K562 (cell line): ENCODE results near the gene ADAMTS14. TPM values are rescaled to one million over a fixed set of nuclear protein-coding genes. Genes with fewer than 3 reads are reported as not detected.

Experiments
- NFE2L1 ChIP-seq: fragments of 450-650 bp; IDR thresholded peaks from 2 replicates; pipeline ENCODE4 v1.6.1; 2016; ENCODE audit warnings: missing genetic modification characterization, low read depth, mild to moderate bottlenecking, missing compliant biosample characterization, moderate library complexity, borderline replicate concordance
- SAFB ChIP-seq: fragments of 200-400 bp; formaldehyde crosslinking; IDR thresholded peaks from 2 replicates; pipeline ENCODE4 v1.6.1; 2017; ENCODE audit warnings: low read depth, low read length, borderline replicate concordance
- polyA plus RNA-seq, 8 experiments: library from polyadenylated mRNA; depleted of rRNA in 4 of 8; stranded (reverse) in 5 of 8; unstranded in 3 of 8; fragments of >200 nt; fragmentation: Nextera tagmentation in 2 of 8; fragmentation: Illumina TruSeq in 1 of 8; extraction: Ambion mirVana in 2 of 8; extraction: Trizol in 1 of 8; gene quantifications; 2 replicates each; pipeline versions ENCODE4 v1.2.1 to v1.2.3, GENCODE V29; 2011 to 2014; ENCODE audit warnings: inconsistent platforms in 1 of 8, missing spikeins in 1 of 8
- total RNA-seq, 7 experiments: library from RNA; depleted of rRNA in 6 of 7; stranded (reverse); fragments of >200 nt in 6 of 7; fragmentation: Illumina TruSeq in 2 of 7; extraction: Trizol in 2 of 7; gene quantifications; 2 replicates each; pipeline versions ENCODE4 v1.2.1 to v1.2.3, GENCODE V29; 2011 to 2021; ENCODE audit warnings: low replicate concordance in 1 of 7
- TF ChIP-seq, protein P1 (sequence below), 2 experiments: fragments of 450-650 bp; formaldehyde crosslinking in 1 of 2; IDR thresholded peaks; 2 replicates each; pipeline versions ENCODE4 v1.4.0 to v1.6.1; 2014 to 2020; ENCODE audit warnings: mild to moderate bottlenecking in 2 of 2, borderline replicate concordance in 1 of 2, low read depth in 1 of 2
- TF ChIP-seq, protein P2 (sequence below): fragments of 250-450 bp; sonication (Bioruptor Pico); IDR thresholded peaks from 2 replicates; pipeline ENCODE4 v1.4.0; 2020; ENCODE audit warnings: borderline replicate concordance
- TF ChIP-seq, protein P3 (sequence below): sonication (generic); formaldehyde crosslinking; IDR thresholded peaks from 2 replicates; pipeline ENCODE4 v1.8.1; 2022; ENCODE audit warnings: missing genetic modification reagents
- TF ChIP-seq, protein P4 (sequence below): fragments of 250-450 bp; sonication (Bioruptor Pico); IDR thresholded peaks from 2 replicates; pipeline ENCODE4 v1.5.0; 2021; ENCODE audit warnings: mild to moderate bottlenecking, borderline replicate concordance
- TF ChIP-seq, protein P5 (sequence below): IDR thresholded peaks from 3 replicates; pipeline ENCODE4 v1.6.1; 2011; ENCODE audit warnings: borderline replicate concordance, mild to moderate bottlenecking, moderate library complexity; ENCODE audit not compliant: insufficient read length; ENCODE audit errors: extremely low read depth

Gene ADAMTS14
- total and polyA plus RNA-seq, 9 of the 15 experiments (the other 6 are each of a cell fraction or from before 2014, with no cell fraction given), result 0.04 to 37.4 (median 15.9) TPM

DNA sequence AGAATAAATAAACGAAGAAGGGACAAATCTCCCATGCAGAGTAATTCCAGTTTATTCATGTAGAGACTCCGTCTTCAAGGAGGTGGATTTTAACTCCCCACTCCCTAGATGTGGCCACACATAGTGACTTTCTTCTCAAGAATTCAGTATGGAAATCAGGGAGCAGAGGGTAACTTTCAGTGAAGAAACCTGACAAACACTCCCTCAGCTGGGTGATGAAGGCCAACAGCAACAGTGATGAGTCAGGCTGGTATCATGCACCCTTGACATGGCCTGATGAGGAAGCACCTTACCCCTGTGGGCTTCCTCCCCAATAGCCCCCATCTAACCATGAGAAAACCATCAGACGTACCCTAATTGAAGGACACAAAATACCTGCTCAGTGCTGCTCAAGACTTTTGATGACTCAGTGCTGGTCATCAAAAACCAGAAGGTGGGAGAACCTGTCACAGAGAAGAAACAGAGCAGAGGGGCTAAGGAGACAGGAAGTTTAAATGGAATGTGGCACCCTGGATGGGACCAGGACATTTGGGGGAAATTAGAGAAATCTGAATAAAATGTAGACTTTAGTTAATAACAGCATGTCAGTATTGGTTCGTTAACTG lies 50.6 kb downstream of the ADAMTS14 start (continued):
- TF ChIP-seq, protein P1, sequence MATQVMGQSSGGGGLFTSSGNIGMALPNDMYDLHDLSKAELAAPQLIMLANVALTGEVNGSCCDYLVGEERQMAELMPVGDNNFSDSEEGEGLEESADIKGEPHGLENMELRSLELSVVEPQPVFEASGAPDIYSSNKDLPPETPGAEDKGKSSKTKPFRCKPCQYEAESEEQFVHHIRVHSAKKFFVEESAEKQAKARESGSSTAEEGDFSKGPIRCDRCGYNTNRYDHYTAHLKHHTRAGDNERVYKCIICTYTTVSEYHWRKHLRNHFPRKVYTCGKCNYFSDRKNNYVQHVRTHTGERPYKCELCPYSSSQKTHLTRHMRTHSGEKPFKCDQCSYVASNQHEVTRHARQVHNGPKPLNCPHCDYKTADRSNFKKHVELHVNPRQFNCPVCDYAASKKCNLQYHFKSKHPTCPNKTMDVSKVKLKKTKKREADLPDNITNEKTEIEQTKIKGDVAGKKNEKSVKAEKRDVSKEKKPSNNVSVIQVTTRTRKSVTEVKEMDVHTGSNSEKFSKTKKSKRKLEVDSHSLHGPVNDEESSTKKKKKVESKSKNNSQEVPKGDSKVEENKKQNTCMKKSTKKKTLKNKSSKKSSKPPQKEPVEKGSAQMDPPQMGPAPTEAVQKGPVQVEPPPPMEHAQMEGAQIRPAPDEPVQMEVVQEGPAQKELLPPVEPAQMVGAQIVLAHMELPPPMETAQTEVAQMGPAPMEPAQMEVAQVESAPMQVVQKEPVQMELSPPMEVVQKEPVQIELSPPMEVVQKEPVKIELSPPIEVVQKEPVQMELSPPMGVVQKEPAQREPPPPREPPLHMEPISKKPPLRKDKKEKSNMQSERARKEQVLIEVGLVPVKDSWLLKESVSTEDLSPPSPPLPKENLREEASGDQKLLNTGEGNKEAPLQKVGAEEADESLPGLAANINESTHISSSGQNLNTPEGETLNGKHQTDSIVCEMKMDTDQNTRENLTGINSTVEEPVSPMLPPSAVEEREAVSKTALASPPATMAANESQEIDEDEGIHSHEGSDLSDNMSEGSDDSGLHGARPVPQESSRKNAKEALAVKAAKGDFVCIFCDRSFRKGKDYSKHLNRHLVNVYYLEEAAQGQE (IDR thresholded peaks at IDR 0.05; ENCODE audit: borderline replicate concordance), result no peak
- TF ChIP-seq, protein P1 (CRISPR knock-in tag; IDR thresholded peaks at IDR 0.05; ENCODE audit: low read depth), result no peak
- TF ChIP-seq, protein P2, sequence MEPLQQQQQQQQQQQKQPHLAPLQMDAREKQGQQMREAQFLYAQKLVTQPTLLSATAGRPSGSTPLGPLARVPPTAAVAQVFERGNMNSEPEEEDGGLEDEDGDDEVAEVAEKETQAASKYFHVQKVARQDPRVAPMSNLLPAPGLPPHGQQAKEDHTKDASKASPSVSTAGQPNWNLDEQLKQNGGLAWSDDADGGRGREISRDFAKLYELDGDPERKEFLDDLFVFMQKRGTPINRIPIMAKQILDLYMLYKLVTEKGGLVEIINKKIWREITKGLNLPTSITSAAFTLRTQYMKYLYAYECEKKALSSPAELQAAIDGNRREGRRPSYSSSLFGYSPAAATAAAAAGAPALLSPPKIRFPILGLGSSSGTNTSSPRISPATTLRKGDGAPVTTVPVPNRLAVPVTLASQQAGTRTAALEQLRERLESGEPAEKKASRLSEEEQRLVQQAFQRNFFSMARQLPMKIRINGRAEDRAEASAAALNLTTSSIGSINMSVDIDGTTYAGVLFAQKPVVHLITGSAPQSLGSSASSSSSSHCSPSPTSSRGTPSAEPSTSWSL (CRISPR knock-in tag), result no peak
- TF ChIP-seq, protein P3, sequence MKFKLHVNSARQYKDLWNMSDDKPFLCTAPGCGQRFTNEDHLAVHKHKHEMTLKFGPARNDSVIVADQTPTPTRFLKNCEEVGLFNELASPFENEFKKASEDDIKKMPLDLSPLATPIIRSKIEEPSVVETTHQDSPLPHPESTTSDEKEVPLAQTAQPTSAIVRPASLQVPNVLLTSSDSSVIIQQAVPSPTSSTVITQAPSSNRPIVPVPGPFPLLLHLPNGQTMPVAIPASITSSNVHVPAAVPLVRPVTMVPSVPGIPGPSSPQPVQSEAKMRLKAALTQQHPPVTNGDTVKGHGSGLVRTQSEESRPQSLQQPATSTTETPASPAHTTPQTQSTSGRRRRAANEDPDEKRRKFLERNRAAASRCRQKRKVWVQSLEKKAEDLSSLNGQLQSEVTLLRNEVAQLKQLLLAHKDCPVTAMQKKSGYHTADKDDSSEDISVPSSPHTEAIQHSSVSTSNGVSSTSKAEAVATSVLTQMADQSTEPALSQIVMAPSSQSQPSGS (CRISPR knock-in tag), result no peak
- TF ChIP-seq, protein P4, sequence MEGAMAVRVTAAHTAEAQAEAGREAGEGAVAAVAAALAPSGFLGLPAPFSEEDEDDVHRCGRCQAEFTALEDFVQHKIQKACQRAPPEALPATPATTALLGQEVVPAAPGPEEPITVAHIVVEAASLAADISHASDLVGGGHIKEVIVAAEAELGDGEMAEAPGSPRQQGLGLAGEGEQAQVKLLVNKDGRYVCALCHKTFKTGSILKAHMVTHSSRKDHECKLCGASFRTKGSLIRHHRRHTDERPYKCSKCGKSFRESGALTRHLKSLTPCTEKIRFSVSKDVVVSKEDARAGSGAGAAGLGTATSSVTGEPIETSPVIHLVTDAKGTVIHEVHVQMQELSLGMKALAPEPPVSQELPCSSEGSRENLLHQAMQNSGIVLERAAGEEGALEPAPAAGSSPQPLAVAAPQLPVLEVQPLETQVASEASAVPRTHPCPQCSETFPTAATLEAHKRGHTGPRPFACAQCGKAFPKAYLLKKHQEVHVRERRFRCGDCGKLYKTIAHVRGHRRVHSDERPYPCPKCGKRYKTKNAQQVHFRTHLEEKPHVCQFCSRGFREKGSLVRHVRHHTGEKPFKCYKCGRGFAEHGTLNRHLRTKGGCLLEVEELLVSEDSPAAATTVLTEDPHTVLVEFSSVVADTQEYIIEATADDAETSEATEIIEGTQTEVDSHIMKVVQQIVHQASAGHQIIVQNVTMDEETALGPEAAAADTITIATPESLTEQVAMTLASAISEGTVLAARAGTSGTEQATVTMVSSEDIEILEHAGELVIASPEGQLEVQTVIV, result no peak
- TF ChIP-seq, protein P5, sequence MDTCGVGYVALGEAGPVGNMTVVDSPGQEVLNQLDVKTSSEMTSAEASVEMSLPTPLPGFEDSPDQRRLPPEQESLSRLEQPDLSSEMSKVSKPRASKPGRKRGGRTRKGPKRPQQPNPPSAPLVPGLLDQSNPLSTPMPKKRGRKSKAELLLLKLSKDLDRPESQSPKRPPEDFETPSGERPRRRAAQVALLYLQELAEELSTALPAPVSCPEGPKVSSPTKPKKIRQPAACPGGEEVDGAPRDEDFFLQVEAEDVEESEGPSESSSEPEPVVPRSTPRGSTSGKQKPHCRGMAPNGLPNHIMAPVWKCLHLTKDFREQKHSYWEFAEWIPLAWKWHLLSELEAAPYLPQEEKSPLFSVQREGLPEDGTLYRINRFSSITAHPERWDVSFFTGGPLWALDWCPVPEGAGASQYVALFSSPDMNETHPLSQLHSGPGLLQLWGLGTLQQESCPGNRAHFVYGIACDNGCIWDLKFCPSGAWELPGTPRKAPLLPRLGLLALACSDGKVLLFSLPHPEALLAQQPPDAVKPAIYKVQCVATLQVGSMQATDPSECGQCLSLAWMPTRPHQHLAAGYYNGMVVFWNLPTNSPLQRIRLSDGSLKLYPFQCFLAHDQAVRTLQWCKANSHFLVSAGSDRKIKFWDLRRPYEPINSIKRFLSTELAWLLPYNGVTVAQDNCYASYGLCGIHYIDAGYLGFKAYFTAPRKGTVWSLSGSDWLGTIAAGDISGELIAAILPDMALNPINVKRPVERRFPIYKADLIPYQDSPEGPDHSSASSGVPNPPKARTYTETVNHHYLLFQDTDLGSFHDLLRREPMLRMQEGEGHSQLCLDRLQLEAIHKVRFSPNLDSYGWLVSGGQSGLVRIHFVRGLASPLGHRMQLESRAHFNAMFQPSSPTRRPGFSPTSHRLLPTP, result no peak
- TF ChIP-seq SAFB, result no peak
- no peak for TF ChIP-seq NFE2L1 (tag)
